Mucosa of descending colon (tissue), 3 donors: ENCODE data around the gene THSD7B. TPM values are rescaled to one million over a fixed set of nuclear protein-coding genes. Genes with fewer than 3 reads are reported as not detected.

ENCODE experiments used
- ATAC-seq: fragments of 200-7000 bp; cut with Tn5 transposase; one replicate; pipeline ENCODE4 v1.9.1; 2020; ENCODE audit warnings: mild to moderate bottlenecking, moderate library complexity
- DNase-seq, 3 donors: peaks; one replicate each; pipeline ENCODE4 v3.0.0-alpha.2; 2020
- H3K36me3 ChIP-seq: fragments of 200-600 bp; one replicate; pipeline ENCODE4 v1.8.0; 2021; ENCODE audit warnings: low read depth, mild to moderate bottlenecking
- H3K4me1 ChIP-seq: fragments of 200-600 bp; one replicate; pipeline ENCODE4 v1.8.0; 2021; ENCODE audit warnings: low read depth, mild to moderate bottlenecking
- H3K4me3 ChIP-seq: fragments of 200-600 bp; one replicate; pipeline ENCODE4 v1.8.0; 2021; ENCODE audit warnings: mild to moderate bottlenecking
- H3K9me3 ChIP-seq: fragments of 200-600 bp; one replicate; pipeline ENCODE4 v1.8.0; 2021; ENCODE audit warnings: mild to moderate bottlenecking
- intact Hi-C, 2 donors: fragments of 100-400 bp; cut with DNase I in 1 of 2; cut with micrococcal nuclease in 1 of 2; formaldehyde crosslinking; loops; one replicate each; pipeline versions ENCODE4 v1.11.0 to v1.11.1; 2022; cut with DNase I, micrococcal nuclease
- total RNA-seq, 3 donors: library from RNA; stranded (reverse); fragmentation: NEBNext Ultra II Directional in 2 of 3; extraction: Animal tissue kit (Norgen Biotek cat#: 25700) in 2 of 3; gene quantifications; one replicate each; pipeline versions ENCODE4 v1.2.1 to v1.2.4, GENCODE V29; 2021 to 2023
- TF ChIP-seq, protein P1 (sequence below): fragments of 200-600 bp; IDR thresholded peaks from one replicate; pipeline ENCODE4 v1.8.0; 2022; ENCODE audit warnings: antibody characterized with exemption, mild to moderate bottlenecking
- donor health status: DM: no; HTN: no; CAD: no; lungs with moderate emphysema.
- donor health status: DM: no; HTN: no; CAD: no.
- donor health status: DM: no; HTN: yes; CAD: no.

Gene THSD7B
- total RNA-seq, 3 donors from 2014 or later, result 0.85 TPM; not detected in 2

DNA sequence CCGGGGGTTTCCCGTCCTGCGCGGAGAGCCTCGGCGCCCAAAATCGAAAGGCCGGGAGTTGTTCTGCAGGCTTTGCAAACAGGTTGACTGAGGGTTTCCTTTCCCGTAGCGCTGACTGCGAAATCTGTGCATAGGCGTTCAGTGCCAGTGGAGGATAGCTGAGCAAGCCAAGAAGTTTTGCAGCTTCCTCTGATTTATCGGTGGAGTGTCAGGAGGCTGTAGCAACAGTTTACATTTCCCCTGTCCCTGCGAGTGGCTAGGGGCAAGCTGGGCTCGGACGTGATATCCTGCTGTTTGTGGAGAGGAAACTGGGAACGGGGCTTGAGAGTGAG lies 694 bp downstream of the THSD7B start:
- H3K4me1 ChIP-seq, result no peaks in the 10 kb centered on the region
- TF ChIP-seq, protein P1, sequence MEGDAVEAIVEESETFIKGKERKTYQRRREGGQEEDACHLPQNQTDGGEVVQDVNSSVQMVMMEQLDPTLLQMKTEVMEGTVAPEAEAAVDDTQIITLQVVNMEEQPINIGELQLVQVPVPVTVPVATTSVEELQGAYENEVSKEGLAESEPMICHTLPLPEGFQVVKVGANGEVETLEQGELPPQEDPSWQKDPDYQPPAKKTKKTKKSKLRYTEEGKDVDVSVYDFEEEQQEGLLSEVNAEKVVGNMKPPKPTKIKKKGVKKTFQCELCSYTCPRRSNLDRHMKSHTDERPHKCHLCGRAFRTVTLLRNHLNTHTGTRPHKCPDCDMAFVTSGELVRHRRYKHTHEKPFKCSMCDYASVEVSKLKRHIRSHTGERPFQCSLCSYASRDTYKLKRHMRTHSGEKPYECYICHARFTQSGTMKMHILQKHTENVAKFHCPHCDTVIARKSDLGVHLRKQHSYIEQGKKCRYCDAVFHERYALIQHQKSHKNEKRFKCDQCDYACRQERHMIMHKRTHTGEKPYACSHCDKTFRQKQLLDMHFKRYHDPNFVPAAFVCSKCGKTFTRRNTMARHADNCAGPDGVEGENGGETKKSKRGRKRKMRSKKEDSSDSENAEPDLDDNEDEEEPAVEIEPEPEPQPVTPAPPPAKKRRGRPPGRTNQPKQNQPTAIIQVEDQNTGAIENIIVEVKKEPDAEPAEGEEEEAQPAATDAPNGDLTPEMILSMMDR, result no peak
- intact Hi-C loops, result no loop called here
- H3K4me3 ChIP-seq, result no peak overlapping the region
- H3K36me3 ChIP-seq, result no peaks in the 10 kb centered on the region
- no peak for DNase-seq
- no peaks in the 10 kb centered on the region for H3K9me3 ChIP-seq
- no peak for ATAC-seq

DNA sequence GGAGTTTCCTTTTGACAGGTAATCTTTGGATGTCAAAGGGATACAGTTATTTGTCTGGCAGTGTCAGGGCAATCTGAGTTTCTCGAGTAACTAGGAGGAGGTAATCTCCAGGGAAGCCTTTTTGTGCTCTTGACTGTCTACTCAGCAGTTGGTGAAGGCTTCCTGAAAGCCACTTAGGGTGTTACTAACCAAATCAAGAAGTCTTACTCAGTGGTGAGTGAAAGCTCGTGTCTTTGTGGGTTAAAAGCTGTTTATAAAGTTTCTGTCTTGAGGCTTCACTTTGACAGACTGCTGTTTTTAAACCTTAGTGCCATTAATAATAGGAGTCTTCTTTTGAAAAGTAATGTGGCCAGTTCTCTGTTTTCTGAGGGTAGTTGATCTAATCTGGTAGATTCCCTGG lies 1.7 kb downstream of the THSD7B start:
- TF ChIP-seq, protein P1, result no peak
- Histone ChIP-seq H3K9me3 (no peaks in the 10 kb centered on the region), H3K36me3 (no peaks in the 10 kb centered on the region), H3K4me1 (no peaks in the 10 kb centered on the region), H3K4me3 (no peak overlapping the region)
- ATAC-seq (no peak), DNase-seq (no peak)
- intact Hi-C loops, result no loop called here

DNA sequence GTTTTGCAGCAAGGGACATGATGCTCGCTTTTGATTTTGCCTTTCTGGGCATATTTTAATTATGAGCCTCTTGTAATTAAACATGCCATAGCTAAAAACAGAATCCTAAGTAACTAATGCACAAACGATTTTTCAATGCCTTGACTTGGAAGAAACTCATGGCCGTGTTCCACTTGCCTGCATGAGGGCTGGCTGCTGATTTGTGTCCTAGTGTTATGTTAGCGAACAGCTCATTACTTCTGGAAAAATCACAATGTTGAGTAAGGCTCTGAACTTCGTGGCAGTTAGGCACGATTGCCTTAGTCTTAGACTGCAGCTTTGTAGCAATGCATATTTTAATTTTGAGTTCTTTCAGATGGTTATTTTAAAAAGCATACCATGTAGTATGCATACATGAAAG lies 4.5 kb downstream of the THSD7B start:
- Histone ChIP-seq H3K9me3 (no peaks in the 10 kb centered on the region), H3K4me3 (no peak overlapping the region), H3K4me1 (no peaks in the 10 kb centered on the region), H3K36me3 (no peaks in the 10 kb centered on the region)
- DNase-seq (no peak), ATAC-seq (no peak)
- intact Hi-C loops, result no loop called here
- TF ChIP-seq, protein P1, result no peak

DNA sequence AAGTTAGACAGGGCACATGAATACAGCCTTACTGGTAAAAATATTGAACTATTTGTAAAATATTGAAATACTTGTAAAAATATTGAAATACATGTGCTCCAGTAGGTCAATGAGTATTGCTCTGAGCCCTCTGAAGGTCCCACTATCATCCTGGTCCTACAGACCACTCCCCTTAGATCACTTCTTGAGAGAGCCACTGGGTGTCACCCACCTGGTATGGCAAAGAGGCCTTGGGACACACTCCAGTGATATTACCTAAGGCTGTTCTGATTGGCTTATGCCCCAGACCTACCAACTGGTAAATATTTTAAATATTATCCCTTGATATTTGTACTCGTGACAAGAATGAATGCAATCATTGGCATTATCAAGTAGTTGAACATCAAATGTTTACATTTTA lies 5.0 kb downstream of the THSD7B start:
- intact Hi-C loops, result no loop called here
- H3K4me3 ChIP-seq, result no peak overlapping the region
- no peaks in the 10 kb centered on the region for H3K9me3 ChIP-seq
- ATAC-seq (no peak), DNase-seq (no peak)
- TF ChIP-seq, protein P1, result no peak
- H3K36me3 ChIP-seq, result no peaks in the 10 kb centered on the region
- H3K4me1 ChIP-seq, result no peaks in the 10 kb centered on the region

DNA sequence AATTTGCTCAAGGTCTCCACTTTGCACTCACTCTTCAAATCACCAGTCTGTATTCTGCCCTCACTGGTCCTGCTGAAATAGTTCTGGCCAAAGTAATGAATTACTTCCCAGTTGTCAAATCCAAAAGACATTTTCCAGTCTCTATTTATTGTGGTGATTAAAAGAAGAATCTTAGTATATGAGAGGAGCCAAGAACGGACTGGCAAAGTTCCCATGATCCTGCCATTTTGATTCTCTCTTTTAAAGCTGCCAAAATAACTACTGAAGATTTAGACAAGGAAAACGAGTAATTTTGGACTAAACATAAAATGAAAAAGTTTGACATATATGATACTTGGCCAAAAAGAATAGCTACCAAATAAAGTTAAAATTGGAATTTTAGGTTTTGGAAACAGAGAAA lies 12.0 kb downstream of the THSD7B start:
- ATAC-seq, result no peak

DNA sequence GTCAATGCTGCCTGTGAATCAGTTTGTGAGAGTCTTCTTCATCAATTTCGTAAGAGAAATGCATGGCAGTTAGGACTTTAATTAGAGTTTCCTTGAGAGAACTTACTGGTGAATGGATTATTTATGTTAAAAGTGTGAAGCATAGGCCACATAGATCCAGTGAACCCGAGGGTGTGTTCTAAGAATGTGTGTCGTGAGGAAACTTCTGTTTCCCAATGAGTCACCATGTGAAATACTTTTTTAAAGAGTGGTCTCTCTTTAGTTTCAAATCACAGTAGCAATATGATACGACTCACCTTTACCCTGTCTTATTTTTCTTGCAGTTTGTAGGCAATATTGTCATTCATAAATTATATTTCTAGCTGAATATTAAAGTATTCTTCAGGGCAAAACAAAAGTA lies 18.5 kb downstream of the THSD7B start:
- H3K4me3 ChIP-seq, result no peak overlapping the region

More for the DNA sequence above, 12.0 kb downstream of the THSD7B start:
- H3K4me3 ChIP-seq, result no peak overlapping the region
- DNase-seq, result no peak
- H3K4me1 ChIP-seq, result no peaks in the 10 kb centered on the region
- TF ChIP-seq, protein P1, result no peak
- H3K36me3 ChIP-seq, result no peaks in the 10 kb centered on the region
- intact Hi-C loops, result no loop called here
- H3K9me3 ChIP-seq, result no peaks in the 10 kb centered on the region

More for the DNA sequence above, 18.5 kb downstream of the THSD7B start:
- DNase-seq (no peak), ATAC-seq (no peak)
- H3K36me3 ChIP-seq, result no peaks in the 10 kb centered on the region
- intact Hi-C loops, result no loop called here
- TF ChIP-seq, protein P1, result no peak
- no peaks in the 10 kb centered on the region for H3K9me3 ChIP-seq
- no peaks in the 10 kb centered on the region for H3K4me1 ChIP-seq
